ENCODE results near the gene SOBP. TPM values are rescaled to one million over a fixed set of nuclear protein-coding genes. Genes with fewer than 3 reads are reported as not detected.

Gene SOBP
- total and polyA plus RNA-seq, 2 donors (not counting 1 experiment from before 2014, with no cell fraction given): 0.82 to 1.5 TPM

DNA sequence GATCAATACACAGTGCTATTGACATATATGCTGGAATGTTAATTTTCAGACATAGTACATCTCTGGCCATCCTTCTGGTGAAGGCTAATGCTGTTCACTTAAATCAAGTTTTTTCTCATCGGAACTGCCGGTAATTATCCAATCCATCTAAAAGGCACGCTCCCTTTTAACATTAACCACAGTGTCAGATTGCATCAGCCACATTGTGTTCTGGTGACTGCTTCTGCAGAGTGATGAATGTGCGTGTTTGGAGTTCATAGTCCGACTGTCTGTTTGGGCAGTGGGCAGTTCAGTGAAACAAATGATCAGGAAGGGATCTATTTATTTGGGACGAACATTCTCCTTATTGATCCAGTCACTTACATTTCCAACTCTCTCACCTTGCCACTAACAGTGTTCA lies 49.5 kb downstream of the SOBP start:
- no peaks in the 10 kb centered on the region for H4K20me1 ChIP-seq (ENCODE audit: control insufficient read depth, insufficient read depth, low read length, poor library complexity, severe bottlenecking)
- no peak for ATAC-seq (ENCODE audit: low read depth)
- WGBS (ENCODE audit: insufficient coverage): no CpG with 5 or more reads among the region's 6 CpGs
- Mint-ChIP-seq H3K27me3 (peaks cover 11% of the 10 kb centered on the region), H3K9me3 (ENCODE audit: insufficient read depth) (no peaks in the 10 kb centered on the region), H3K4me1 (peaks cover 2% of the 10 kb centered on the region), H3K4me3 (no peak overlapping the region), H3K27ac (no peak overlapping the region)
- peaks cover 0 to 19% (median 0%) of the 10 kb centered on the region in 4 experiments for H3K27me3 ChIP-seq (replicated peaks in 1 of 4; ENCODE audit: control extremely low read depth in 1 of 4, control insufficient read depth in 3 of 4, insufficient read depth in 4 of 4, low read length in 3 of 4)
- H3K9ac ChIP-seq (ENCODE audit: low read length): no peak overlapping the region
- intact Hi-C loops (cut with micrococcal nuclease): no loop called here
- no peak overlapping the region for H2AFZ ChIP-seq (ENCODE audit: insufficient read depth, low read depth, low read length, poor library complexity, severe bottlenecking)
- H3K36me3 ChIP-seq (replicated peaks in 1 of 2; ENCODE audit: control extremely low read depth in 1 of 2, control insufficient read depth in 1 of 2, extremely low read depth in 1 of 2, insufficient read depth in 2 of 2, low read length in 1 of 2): no peaks in the 10 kb centered on the region
- no peaks in the 10 kb centered on the region for H3K9me3 ChIP-seq (ENCODE audit: control extremely low read depth in 1 of 3, control insufficient read depth in 2 of 3, insufficient read depth in 1 of 3, low read length in 2 of 3)
- ChIA-PET POLR2A (no interaction called here), CTCF (no interaction called here)
- H3K4me2 ChIP-seq (replicated peaks; ENCODE audit: low read depth, low read length, poor library complexity, severe bottlenecking): no peak overlapping the region
- no peak for DNase-seq
- H3K4me1 ChIP-seq (ENCODE audit: control insufficient read depth in 2 of 2, insufficient read depth in 2 of 2, low read length in 2 of 2): no peaks in the 10 kb centered on the region
- H3K4me3 ChIP-seq (ENCODE audit: control extremely low read depth in 1 of 5, extremely low read depth in 1 of 5, insufficient read depth in 1 of 5, low read depth in 2 of 5, low read length in 4 of 5): no peak overlapping the region
- TF ChIP-seq EZH2 (IDR thresholded peaks at IDR 0.05; ENCODE audit: borderline replicate concordance, insufficient read depth, low read depth, low read length, poor library complexity, severe bottlenecking): no peak
- TF ChIP-seq, protein P1, sequence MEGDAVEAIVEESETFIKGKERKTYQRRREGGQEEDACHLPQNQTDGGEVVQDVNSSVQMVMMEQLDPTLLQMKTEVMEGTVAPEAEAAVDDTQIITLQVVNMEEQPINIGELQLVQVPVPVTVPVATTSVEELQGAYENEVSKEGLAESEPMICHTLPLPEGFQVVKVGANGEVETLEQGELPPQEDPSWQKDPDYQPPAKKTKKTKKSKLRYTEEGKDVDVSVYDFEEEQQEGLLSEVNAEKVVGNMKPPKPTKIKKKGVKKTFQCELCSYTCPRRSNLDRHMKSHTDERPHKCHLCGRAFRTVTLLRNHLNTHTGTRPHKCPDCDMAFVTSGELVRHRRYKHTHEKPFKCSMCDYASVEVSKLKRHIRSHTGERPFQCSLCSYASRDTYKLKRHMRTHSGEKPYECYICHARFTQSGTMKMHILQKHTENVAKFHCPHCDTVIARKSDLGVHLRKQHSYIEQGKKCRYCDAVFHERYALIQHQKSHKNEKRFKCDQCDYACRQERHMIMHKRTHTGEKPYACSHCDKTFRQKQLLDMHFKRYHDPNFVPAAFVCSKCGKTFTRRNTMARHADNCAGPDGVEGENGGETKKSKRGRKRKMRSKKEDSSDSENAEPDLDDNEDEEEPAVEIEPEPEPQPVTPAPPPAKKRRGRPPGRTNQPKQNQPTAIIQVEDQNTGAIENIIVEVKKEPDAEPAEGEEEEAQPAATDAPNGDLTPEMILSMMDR (IDR thresholded peaks at IDR 0.05): no peak
- H3K27ac ChIP-seq (ENCODE audit: low read length in 2 of 2): no peak overlapping the region
- no peaks in the 10 kb centered on the region for H3K79me2 ChIP-seq (ENCODE audit: control insufficient read depth, insufficient read depth, low read length)

DNA sequence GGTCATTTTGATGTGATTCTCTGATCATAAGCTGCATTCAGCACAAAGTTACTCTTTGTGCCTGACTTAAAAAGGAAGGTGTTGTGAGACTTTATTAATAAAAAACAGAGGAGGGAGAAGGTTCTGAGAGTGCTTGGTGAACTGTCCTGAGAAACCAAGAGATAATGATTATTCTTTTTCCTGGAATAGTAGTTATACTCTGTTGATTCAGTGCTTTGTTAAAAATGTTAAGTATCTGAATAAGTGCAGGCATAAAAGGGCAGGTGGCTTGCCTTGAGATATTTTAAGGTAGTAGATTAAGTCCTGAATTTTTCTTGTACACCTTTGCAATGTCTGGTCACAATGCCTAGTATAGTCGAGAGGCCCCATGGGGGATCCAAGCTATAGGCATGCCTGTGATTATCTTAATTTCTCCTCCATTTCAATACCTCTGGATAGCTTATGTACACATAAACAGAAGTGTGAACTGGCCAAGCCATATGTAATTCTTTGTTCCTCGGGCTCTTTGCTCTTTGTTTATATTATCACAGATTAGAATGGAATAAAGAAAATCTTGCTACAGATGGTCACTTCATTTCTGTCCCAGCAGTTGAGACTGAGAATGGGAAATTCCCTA lies 50.0 kb downstream of the SOBP start:
- CTCF ChIA-PET: no interaction called here

More for the DNA sequence above, 50.0 kb downstream of the SOBP start:
- no peak for DNase-seq
- peaks cover 13% of the 10 kb centered on the region for H3K27me3 Mint-ChIP-seq
- intact Hi-C loops (cut with micrococcal nuclease): no loop called here
- WGBS (ENCODE audit: insufficient coverage): no CpG with 5 or more reads among the region's 2 CpGs
- H3K4me1 ChIP-seq (ENCODE audit: control insufficient read depth in 2 of 2, insufficient read depth in 2 of 2, low read length in 2 of 2): no peaks in the 10 kb centered on the region
- no peak overlapping the region for H3K27ac ChIP-seq (ENCODE audit: low read length in 2 of 2)
- no peak overlapping the region for H3K27ac Mint-ChIP-seq
- H3K4me2 ChIP-seq (replicated peaks; ENCODE audit: low read depth, low read length, poor library complexity, severe bottlenecking): no peak overlapping the region
- ATAC-seq (ENCODE audit: low read depth): no peak
- no peak overlapping the region for H2AFZ ChIP-seq (ENCODE audit: insufficient read depth, low read depth, low read length, poor library complexity, severe bottlenecking)
- H3K4me3 ChIP-seq (ENCODE audit: control extremely low read depth in 1 of 5, extremely low read depth in 1 of 5, insufficient read depth in 1 of 5, low read depth in 2 of 5, low read length in 4 of 5): no peak overlapping the region
- POLR2A ChIA-PET: no interaction called here
- peaks cover 0 to 19% (median 0%) of the 10 kb centered on the region in 4 experiments for H3K27me3 ChIP-seq (replicated peaks in 1 of 4; ENCODE audit: control extremely low read depth in 1 of 4, control insufficient read depth in 3 of 4, insufficient read depth in 4 of 4, low read length in 3 of 4)
- no peak overlapping the region for H3K4me3 Mint-ChIP-seq
- no peaks in the 10 kb centered on the region for H3K9me3 Mint-ChIP-seq (ENCODE audit: insufficient read depth)
- H3K9ac ChIP-seq (ENCODE audit: low read length): no peak overlapping the region
- no peaks in the 10 kb centered on the region for H4K20me1 ChIP-seq (ENCODE audit: control insufficient read depth, insufficient read depth, low read length, poor library complexity, severe bottlenecking)
- no peaks in the 10 kb centered on the region for H3K36me3 ChIP-seq (replicated peaks in 1 of 2; ENCODE audit: control extremely low read depth in 1 of 2, control insufficient read depth in 1 of 2, extremely low read depth in 1 of 2, insufficient read depth in 2 of 2, low read length in 1 of 2)
- no peaks in the 10 kb centered on the region for H3K9me3 ChIP-seq (ENCODE audit: control extremely low read depth in 1 of 3, control insufficient read depth in 2 of 3, insufficient read depth in 1 of 3, low read length in 2 of 3)
- TF ChIP-seq EZH2 (IDR thresholded peaks at IDR 0.05; ENCODE audit: borderline replicate concordance, insufficient read depth, low read depth, low read length, poor library complexity, severe bottlenecking): no peak
- TF ChIP-seq, protein P1 (IDR thresholded peaks at IDR 0.05): no peak
- H3K79me2 ChIP-seq (ENCODE audit: control insufficient read depth, insufficient read depth, low read length): no peaks in the 10 kb centered on the region
- H3K4me1 Mint-ChIP-seq: peaks cover 2% of the 10 kb centered on the region
